ENCODE results near the gene EFNA2.
A peak's percentile ranks its signal among the peaks of the same experiment; 100 is the strongest.

Gene EFNA2

GRCh38 chr19:1249298-1249989 is 36.2 kb upstream of the EFNA2 start:
- peak; percentile 86 for DNase-seq

- no peak for DNase-seq
Measured at GRCh38 chr19:1249990-1250436, 35.7 kb upstream of the EFNA2 start.

DNA sequence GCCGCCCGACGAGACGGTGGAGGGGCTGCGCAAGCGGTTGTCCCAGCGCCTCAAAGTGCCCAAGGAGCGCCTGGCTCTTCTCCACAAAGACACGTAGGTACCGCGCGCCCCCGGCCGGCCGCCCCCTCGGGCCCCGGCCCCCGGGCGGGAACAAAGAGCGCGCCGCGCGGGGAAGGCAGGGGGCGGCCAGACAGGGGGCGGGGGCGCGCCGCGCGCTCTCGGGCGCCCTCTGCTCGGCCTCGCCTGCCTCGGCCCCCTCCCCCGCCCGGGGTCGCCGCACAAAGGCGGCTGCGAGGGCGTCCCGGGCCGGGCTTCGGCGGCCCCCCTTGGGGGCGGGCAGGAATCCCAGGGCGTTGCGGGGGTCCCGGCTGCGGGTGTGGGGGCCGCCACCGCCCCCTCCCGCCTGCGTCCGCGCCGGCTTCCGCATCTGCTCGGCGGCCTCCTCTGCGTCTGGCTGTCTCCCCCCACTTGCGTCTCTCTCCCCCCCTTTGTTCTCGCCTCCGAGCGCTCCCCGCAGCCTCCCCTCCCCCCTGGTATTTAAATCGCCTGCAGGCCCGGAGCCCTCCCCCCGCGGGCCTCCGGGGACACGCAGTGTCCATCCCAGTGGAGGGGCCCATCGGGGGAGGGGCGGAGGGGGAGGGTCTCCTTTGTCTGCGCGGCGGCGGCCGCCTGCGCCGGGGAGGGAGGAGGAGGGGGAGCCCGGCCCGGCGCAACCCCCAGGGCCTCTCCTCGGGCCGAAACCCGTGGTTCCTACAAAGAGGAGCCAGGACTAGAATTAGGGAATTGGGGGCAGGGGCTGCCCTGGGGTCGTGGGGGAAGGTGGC is 35.0 kb upstream of the EFNA2 start:
- no peak for DNase-seq

GRCh38 chr19:1251330-1252220 is 34.1 kb upstream of the EFNA2 start:
- no peak for DNase-seq

DNA sequence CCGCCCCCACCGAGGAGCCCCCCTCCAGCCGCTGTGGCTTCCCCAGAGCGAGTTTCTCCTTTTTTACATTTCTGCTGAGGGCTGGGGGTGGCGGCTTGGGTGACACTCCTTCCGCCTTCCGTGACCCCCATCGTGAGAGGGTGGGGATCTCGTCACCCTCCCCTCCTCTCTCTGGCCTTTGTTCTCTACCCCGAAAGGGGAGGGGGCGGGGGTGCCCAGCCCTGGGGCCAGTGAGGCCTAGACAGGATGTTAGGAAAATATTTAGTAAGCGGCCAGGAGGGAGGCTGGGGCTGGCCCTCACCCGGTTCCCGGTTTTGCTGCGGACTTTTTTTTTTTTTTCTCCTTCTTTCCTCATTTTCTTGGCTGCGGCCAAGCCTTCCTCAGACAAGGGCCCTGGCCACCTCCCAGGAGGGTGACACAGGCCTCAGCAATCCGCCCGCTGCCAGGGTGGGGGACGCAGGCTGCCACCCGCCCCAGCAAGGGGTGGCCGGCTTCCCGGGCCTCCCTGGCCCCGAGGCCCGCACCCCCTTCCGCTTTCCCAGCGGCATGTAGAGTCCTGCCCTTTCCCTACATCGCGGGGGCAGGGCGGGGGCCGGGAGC is 33.4 kb upstream of the EFNA2 start:
- DNase-seq = no peak

GRCh38 chr19:1252821-1253513 is 32.7 kb upstream of the EFNA2 start:
- DNase-seq = no peak

- no peak for DNase-seq
Measured at GRCh38 chr19:1253514-1254080, 32.1 kb upstream of the EFNA2 start.

- DNase-seq = no peak
Measured at GRCh38 chr19:1254081-1254527, 31.6 kb upstream of the EFNA2 start.

DNA sequence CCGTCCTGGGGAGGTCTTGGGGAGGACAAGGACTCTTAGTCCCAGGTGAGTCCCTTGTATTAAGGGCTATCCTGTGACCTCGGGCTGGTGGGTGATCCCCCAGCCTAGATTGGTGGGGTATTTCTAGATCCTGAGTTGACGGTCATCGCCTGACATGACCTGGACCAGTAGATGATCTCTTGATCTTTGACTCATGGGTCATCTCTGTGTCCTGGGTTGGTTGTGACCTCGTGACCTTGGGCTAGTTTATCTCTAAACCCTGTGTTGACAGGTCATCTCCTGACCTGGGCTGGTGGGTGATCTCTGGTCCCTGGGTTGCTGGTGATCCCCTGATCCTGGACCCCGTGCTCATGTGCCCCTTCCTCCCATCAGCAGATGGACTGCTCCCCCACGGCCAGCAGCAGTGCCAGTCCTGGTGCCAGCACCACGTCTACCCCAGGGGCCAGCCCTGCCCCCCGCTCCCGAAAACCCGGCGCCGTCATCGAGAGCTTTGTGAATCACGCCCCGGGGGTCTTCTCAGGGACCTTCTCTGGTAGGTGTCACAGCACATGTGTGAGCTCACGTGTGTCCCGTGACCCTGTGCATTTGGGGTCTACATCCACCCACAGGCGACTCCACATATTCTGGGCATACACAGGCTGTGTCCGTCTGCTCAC is 31.0 kb upstream of the EFNA2 start:
- DNase-seq = no peak

DNA sequence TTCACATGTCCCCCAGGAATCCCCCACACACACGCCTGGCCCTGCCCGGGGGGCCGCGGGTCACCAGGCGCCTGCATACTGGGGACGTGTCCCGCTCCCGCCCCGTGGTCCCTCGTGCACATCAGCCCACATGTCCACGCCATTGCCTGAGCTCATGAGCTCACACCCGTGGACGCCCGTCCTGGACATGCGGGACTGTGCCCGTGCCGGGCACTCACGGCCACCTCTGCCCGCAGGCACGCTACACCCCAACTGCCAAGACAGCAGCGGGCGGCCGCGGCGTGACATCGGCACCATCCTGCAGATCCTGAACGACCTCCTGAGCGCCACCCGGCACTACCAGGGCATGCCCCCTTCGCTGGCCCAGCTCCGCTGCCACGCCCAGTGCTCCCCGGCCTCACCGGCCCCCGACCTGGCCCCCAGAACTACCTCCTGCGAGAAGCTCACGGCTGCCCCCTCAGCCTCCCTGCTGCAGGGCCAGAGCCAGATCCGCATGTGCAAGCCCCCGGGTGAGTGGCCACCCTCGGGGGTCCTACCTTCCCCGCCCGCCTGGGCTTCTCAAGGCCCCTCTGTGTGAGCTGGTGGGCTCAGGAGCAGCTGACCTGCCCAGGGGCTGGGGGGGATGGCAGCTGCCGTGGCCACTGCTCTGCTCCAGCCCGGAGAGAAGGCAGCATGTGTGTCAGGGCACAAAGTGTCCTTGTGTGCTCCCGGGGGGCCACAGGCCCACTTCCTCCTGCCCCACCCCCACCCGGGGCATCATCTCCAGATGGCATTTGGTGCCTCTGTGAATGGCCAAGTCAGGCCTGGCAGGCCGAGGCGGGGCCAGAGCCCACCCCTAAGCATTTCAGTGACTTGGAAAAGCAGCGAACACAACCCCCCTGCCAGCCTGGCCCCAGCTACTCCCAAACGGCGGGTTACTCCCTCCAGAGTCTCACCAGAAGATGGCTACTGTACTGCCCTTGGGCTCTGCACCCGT is 30.2 kb upstream of the EFNA2 start:
- DNase-seq = no peak

DNA sequence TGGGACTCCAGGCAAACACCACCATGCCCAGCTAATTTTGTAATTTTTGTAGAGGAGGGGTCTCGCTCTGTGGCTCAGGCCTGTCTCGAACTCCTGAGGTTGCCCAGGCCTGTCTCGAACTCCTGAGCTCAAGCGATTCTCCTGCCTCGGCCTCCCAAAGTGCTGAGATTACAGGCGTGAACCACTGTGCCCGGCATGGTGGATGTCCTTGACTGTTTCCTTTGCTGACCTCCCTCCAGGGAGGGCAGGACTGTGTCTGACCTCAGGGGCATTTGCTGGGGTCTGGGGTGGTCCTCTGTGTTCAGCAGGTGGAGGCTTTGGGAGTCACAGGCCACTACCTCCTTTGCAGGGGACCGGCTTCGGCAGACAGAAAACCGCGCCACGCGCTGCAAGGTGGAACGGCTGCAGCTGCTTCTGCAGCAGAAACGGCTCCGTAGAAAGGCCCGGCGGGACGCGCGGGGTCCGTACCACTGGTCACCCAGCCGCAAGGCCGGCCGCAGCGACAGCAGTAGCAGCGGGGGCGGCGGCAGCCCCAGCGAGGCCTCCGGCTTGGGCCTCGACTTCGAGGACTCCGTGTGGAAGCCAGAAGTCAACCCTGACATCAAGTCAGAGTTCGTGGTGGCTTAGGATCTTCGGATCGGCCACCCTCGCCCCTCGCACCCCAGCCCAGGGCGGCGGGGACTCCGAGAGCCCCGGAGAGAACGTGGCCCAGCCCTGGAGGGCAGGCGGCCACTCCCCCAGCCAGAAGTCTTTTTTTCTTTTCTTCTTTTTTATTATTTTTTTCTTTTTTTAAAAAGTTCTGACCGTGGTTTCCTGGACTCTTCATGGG is 28.8 kb upstream of the EFNA2 start:
- no peak for DNase-seq

- DNase-seq = no peak
Measured at GRCh38 chr19:1257475-1258162, 28.1 kb upstream of the EFNA2 start.

- DNase-seq = no peak
Measured at GRCh38 chr19:1258163-1258492, 27.5 kb upstream of the EFNA2 start.

- DNase-seq = no peak
Measured at GRCh38 chr19:1258707-1259205, 26.9 kb upstream of the EFNA2 start.

- DNase-seq = no peak
Measured at GRCh38 chr19:1259206-1259875, 26.3 kb upstream of the EFNA2 start.

GRCh38 chr19:1259876-1260748 is 25.6 kb upstream of the EFNA2 start:
- DNase-seq = no peak
